Stimulated activated CD8-positive, alpha-beta memory T cell treated with anti-CD3 and anti-CD28 coated beads, Interleukin-7, amount 100 ng/mL, for 24 hours (primary cell): ENCODE data around the gene FAM118B.
"Not testable (repeated sequence)": the region's sequence is repeated elsewhere in the genome, so short reads cannot be mapped to it uniquely, and the experiment has no call there.

Experiments used
- DNase-seq: peaks from one replicate; pipeline ENCODE4 v3.0.0-alpha.2; 2020; ENCODE audit warnings: low read depth

Gene FAM118B

GRCh38 chr11:126277322-126277721, 65.7 kb downstream of the FAM118B start:
- DNase-seq: no peak

GRCh38 chr11:126277780-126278179, 66.2 kb downstream of the FAM118B start:
- no peak for DNase-seq

- DNase-seq: no peak
Measured at GRCh38 chr11:126279191-126279590, 67.6 kb downstream of the FAM118B start.

GRCh38 chr11:126280595-126280994, 69.0 kb downstream of the FAM118B start:
- DNase-seq: no peak

GRCh38 chr11:126281245-126281644, 69.7 kb downstream of the FAM118B start:
- no peak for DNase-seq

- no peak for DNase-seq
Measured at GRCh38 chr11:126281666-126282175, 70.1 kb downstream of the FAM118B start.

GRCh38 chr11:126282361-126282735, 70.8 kb downstream of the FAM118B start:
- no peak for DNase-seq

- DNase-seq: no peak
Measured at GRCh38 chr11:126282736-126283591, 71.4 kb downstream of the FAM118B start, which contains the start of gene TIRAP. Gene TIRAP, plus strand, starts transcription at chr11:126283093. Its CDS starts 7,802 bp downstream, at chr11:126290895.

- peak; percentile 68 for DNase-seq
Measured at GRCh38 chr11:126284829-126285228, 73.2 kb downstream of the FAM118B start.

- no peak for DNase-seq
Measured at GRCh38 chr11:126288237-126288636, 76.7 kb downstream of the FAM118B start.

GRCh38 chr11:126290887-126291286, 79.3 kb downstream of the FAM118B start:
- no peak for DNase-seq

- no peak for DNase-seq
Measured at GRCh38 chr11:126293726-126294125, 82.1 kb downstream of the FAM118B start.

- DNase-seq: no peak
Measured at GRCh38 chr11:126297004-126297403, 85.4 kb downstream of the FAM118B start.

GRCh38 chr11:126303623-126304456, 92.3 kb downstream of the FAM118B start, which contains the start of gene DCPS:
Gene DCPS, plus strand, starts transcription at chr11:126304060. Its CDS starts 21 bp downstream, at chr11:126304081.
- DNase-seq: peak; percentile 66

GRCh38 chr11:126304457-126305075, 93.0 kb downstream of the FAM118B start:
- DNase-seq: no peak

GRCh38 chr11:126305699-126306098, 94.1 kb downstream of the FAM118B start:
- no peak for DNase-seq

GRCh38 chr11:126307706-126308105, 96.1 kb downstream of the FAM118B start:
- DNase-seq: no peak

GRCh38 chr11:126308271-126308671, 96.7 kb downstream of the FAM118B start:
- no peak for DNase-seq

GRCh38 chr11:126308771-126309170, 97.2 kb downstream of the FAM118B start:
- not testable (repeated sequence) for DNase-seq

GRCh38 chr11:126310200-126310991, 98.8 kb downstream of the FAM118B start:
- DNase-seq: no peak

- DNase-seq: no peak
Measured at GRCh38 chr11:126310992-126311310, 99.4 kb downstream of the FAM118B start.
